NCI-H510A treated with DMSO at 0.1 percent for 48 hours (cell line): ENCODE results near the gene HLA-DQB2.

Experiments used
- DNase-seq: peaks from one replicate; lab custom pipeline; 2025; lab: John Stamatoyannopoulos, UW

HLA-DQB2 gene

GRCh38 chr6:32744776-32745175, 18.6 kb downstream of the HLA-DQB2 start:
- DNase-seq, result no peak

GRCh38 chr6:32742374-32742773, 21.0 kb downstream of the HLA-DQB2 start:
- no peak for DNase-seq

- no peak for DNase-seq
Measured at GRCh38 chr6:32741031-32741960, 22.0 kb downstream of the HLA-DQB2 start, which contains the start of gene HLA-DQA2. Gene HLA-DQA2 (plus strand): TSS chr6:32741391. CDS start chr6:32741444, 53 bp downstream.

- DNase-seq, result no peak
Measured at GRCh38 chr6:32738126-32738525, 25.2 kb downstream of the HLA-DQB2 start.

GRCh38 chr6:32718879-32719278, 44.5 kb downstream of the HLA-DQB2 start:
- DNase-seq, result no peak

- DNase-seq, result no peak
Measured at GRCh38 chr6:32716396-32716795, 46.9 kb downstream of the HLA-DQB2 start.

- DNase-seq, result no peak
Measured at GRCh38 chr6:32713241-32713640, 50.1 kb downstream of the HLA-DQB2 start.

- DNase-seq, result no peak
Measured at GRCh38 chr6:32709625-32710024, 53.7 kb downstream of the HLA-DQB2 start.
